Natural killer cell (primary cell): ENCODE measurements around the gene GCNA. TPM values are rescaled to one million over a fixed set of nuclear protein-coding genes. Genes with fewer than 3 reads are reported as not detected.

ENCODE experiments used
- ATAC-seq, 3 donors: fragments of 150-1000 bp in 2 of 3; fragments of 200-7000 bp in 1 of 3; cut with Tn5 transposase; 1 replicate in 1 of 3; 2 replicates in 2 of 3; pipeline ENCODE4 v1.10.0; 2021; ENCODE audit warnings: mild to moderate bottlenecking in 2 of 3, moderate library complexity in 2 of 3
- DNase-seq, 2 donors: peaks; one replicate each; pipeline versions ENCODE4 v3.0.0 to v3.0.0-alpha.2; 2013 to 2021; ENCODE audit warnings: mixed read lengths in 1 of 2
- H3K27ac ChIP-seq: one replicate; pipeline ENCODE4 v1.5.1; 2013; ENCODE audit warnings: mild to moderate bottlenecking, low read length
- H3K27me3 ChIP-seq: one replicate; pipeline ENCODE4 v1.6.1; 2013; ENCODE audit warnings: low read length; ENCODE audit not compliant: control insufficient read depth, insufficient read depth
- H3K36me3 ChIP-seq: one replicate; pipeline ENCODE4 v1.6.1; 2013; ENCODE audit warnings: low read length; ENCODE audit not compliant: control insufficient read depth, insufficient read depth
- H3K4me1 ChIP-seq: one replicate; pipeline ENCODE4 v1.6.1; 2013; ENCODE audit warnings: low read length; ENCODE audit not compliant: control insufficient read depth, insufficient read depth
- H3K4me3 ChIP-seq: one replicate; pipeline ENCODE4 v1.5.1; 2013; ENCODE audit warnings: low read length
- H3K9me3 ChIP-seq: one replicate; pipeline ENCODE4 v1.6.1; 2013; ENCODE audit warnings: low read length; ENCODE audit not compliant: control insufficient read depth, insufficient read depth
- H3K27ac Mint-ChIP-seq, 2 donors: one replicate each; pipeline ENCODE4 v1.8.0; 2022; ENCODE audit warnings: mild to moderate bottlenecking in 2 of 2, mixed read lengths in 2 of 2, moderate library complexity in 1 of 2
- H3K27me3 Mint-ChIP-seq, 2 donors: one replicate each; pipeline ENCODE4 v1.8.0; 2022; ENCODE audit warnings: low read depth in 2 of 2, mixed read lengths in 2 of 2
- H3K36me3 Mint-ChIP-seq: one replicate; pipeline ENCODE4 v1.8.0; 2022; ENCODE audit warnings: mixed read lengths
- H3K4me1 Mint-ChIP-seq, 2 donors: one replicate each; pipeline ENCODE4 v1.8.0; 2022; ENCODE audit warnings: mixed read lengths in 2 of 2
- H3K4me3 Mint-ChIP-seq: one replicate; pipeline ENCODE4 v1.8.0; 2022; ENCODE audit warnings: mild to moderate bottlenecking, moderate library complexity, mixed read lengths
- H3K9me3 Mint-ChIP-seq, 2 donors: one replicate each; pipeline ENCODE4 v1.8.0; 2022; ENCODE audit warnings: mixed read lengths in 2 of 2
- CTCF ChIP-seq: fragments of 200-600 bp; IDR thresholded peaks from one replicate; pipeline ENCODE4 v1.8.0; 2022; ENCODE audit warnings: antibody characterized with exemption
- WGBS: methylation state at CpG from one replicate; pipeline ENCODE4 v1.1.7; 2013; ENCODE audit warnings: missing lambda C conversion rate; ENCODE audit not compliant: insufficient coverage; 5-methylcytosine and 5-hydroxymethylcytosine counted together
- intact Hi-C: fragments of 100-400 bp; cut with micrococcal nuclease; formaldehyde crosslinking; loops from one replicate; pipeline ENCODE4 v1.14.2; 2022
- total RNA-seq, 4 donors: library from RNA; stranded (reverse); fragments of 120-200 nt in 1 of 4; gene quantifications; one replicate each; pipeline versions ENCODE4 v1.2.3 to v1.2.4, GENCODE V29; 2013 to 2022

Gene GCNA
- total RNA-seq, 3 donors from 2014 or later (not counting 1 experiment from before 2014, with no cell fraction given): 3.6 to 4.5 (median 3.7) TPM

DNA sequence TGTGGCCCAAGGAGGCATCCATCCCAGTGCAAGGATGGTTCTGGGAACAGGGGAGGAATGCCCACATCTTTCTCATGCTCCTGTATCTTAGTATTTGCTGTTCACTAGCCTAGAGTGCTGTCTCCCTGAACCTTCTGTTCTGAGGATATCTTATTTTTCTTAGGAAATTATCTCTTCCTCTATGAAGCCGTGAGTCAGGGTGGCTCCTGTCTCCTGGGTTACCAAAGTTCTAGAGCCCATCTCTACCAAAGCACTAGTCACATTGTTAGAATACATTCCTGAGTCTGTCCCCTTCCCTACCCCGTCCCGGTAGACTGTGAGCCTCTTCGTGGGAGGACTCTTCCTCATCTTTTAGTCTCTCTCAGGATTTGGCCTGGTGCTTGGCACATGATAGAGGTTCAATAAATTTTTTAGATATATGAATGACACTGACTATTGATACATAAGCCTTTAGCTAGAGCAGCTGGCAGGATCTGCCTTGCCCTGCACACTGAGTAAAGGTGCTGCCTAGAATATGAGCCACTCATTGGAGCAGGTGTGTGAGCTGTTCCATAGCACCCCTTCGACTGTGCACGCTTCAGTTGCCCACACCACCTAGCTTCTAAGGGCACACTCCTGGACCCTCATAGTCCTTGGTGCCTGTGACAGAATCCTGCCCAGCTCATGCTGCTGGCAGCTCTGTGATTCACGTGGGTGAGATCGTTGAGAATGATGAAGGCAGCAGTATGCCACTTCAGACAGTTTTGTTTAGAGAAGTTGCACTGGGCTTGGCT lies 26.7 kb downstream of the GCNA start:
- H3K4me3 Mint-ChIP-seq: no peak overlapping the region
- peaks cover 7% of the 10 kb centered on the region for H3K36me3 Mint-ChIP-seq
- H3K36me3 ChIP-seq: peaks cover 38% of the 10 kb centered on the region
- intact Hi-C loops: no loop called here
- H3K27ac ChIP-seq: no peak overlapping the region
- no peaks in the 10 kb centered on the region for H3K27me3 ChIP-seq
- 96% methylated on average over 7 of the region's 8 CpGs for WGBS
- H3K4me1 Mint-ChIP-seq: peaks cover 46 to 52% of the 10 kb centered on the region in 2 donors
- peaks cover 0 to 17% of the 10 kb centered on the region in 2 donors for H3K27me3 Mint-ChIP-seq
- H3K4me3 ChIP-seq: no peak overlapping the region
- no peak for TF ChIP-seq CTCF
- no peak for ATAC-seq
- no peak for DNase-seq
- H3K4me1 ChIP-seq: peaks cover 42% of the 10 kb centered on the region
- H3K27ac Mint-ChIP-seq: peak overlapping the region; percentile 47 to 88
- no peaks in the 10 kb centered on the region for H3K9me3 ChIP-seq
- H3K9me3 Mint-ChIP-seq: no peaks in the 10 kb centered on the region

- Histone ChIP-seq H3K27me3 (no peaks in the 10 kb centered on the region), H3K4me1 (peaks cover 42% of the 10 kb centered on the region), H3K27ac (peak overlapping the region; percentile 72), H3K9me3 (no peaks in the 10 kb centered on the region), H3K36me3 (peaks cover 52% of the 10 kb centered on the region), H3K4me3 (no peak overlapping the region)
- intact Hi-C loops: loop anchor here (2.0 kb wide), 2 partner anchors 16 to 46 kb away; no protein-coding TSS in a partner anchor
- TF ChIP-seq CTCF: no peak
- Mint-ChIP-seq H3K9me3 (no peaks in the 10 kb centered on the region), H3K27ac (peak overlapping the region; percentile 77 to 88), H3K4me3 (peak overlapping the region; percentile 52), H3K36me3 (peaks cover 17% of the 10 kb centered on the region), H3K4me1 (peaks cover 52 to 63% of the 10 kb centered on the region in 2 donors), H3K27me3 (peaks cover 0 to 17% of the 10 kb centered on the region in 2 donors)
- DNase-seq (peak in 1 of 2 donors; percentile 72), ATAC-seq (peak; percentile 89 to 96 (median 93))
- WGBS: 21% methylated on average over 9 of the region's 9 CpGs
These were observed 28.4 kb downstream of the GCNA start for GRCh38 chrX:71606536-71607216.

DNA sequence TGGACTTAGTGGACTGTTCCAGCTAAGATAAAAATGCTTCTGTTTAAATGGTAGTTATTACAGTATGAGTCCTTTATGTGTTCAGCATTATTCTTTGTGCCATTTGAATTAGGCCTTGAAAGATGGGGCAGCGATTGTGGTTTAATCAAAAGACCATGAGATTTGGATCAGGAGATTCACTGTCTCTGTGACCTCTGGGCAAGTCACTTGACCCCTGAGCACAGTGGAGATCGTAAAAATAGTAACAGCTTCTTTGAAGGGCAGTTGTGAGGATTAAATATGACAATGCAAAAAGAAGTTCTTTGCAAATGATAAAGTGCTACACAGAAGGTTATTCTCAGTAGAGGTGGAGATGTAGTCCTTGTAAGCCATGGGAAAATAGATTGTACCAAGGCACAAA lies 29.3 kb downstream of the GCNA start:
- Mint-ChIP-seq H3K27me3 (peaks cover 0 to 15% of the 10 kb centered on the region in 2 donors), H3K4me1 (peaks cover 52 to 64% of the 10 kb centered on the region in 2 donors), H3K27ac (peak overlapping the region; percentile 77 to 88), H3K36me3 (peaks cover 18% of the 10 kb centered on the region), H3K4me3 (peak overlapping the region; percentile 43), H3K9me3 (no peaks in the 10 kb centered on the region)
- 70% methylated on average over 2 of the region's 2 CpGs for WGBS
- ATAC-seq: peak in 1 of 3 donors; percentile 16
- Histone ChIP-seq H3K9me3 (no peaks in the 10 kb centered on the region), H3K4me1 (peaks cover 42% of the 10 kb centered on the region), H3K4me3 (no peak overlapping the region), H3K36me3 (peaks cover 54% of the 10 kb centered on the region), H3K27ac (peak overlapping the region; percentile 72), H3K27me3 (no peaks in the 10 kb centered on the region)
- TF ChIP-seq CTCF: no peak
- intact Hi-C loops: loop anchor here (2.0 kb wide), 2 partner anchors 15 to 45 kb away; no protein-coding TSS in a partner anchor
- DNase-seq: no peak
